A549 treated with dexamethasone at 1 μM for 4 hours (cell line): ENCODE data around the gene RIOK1. TPM values are rescaled to one million over a fixed set of nuclear protein-coding genes. Genes with fewer than 3 reads are reported as not detected.

ENCODE experiments used
- total RNA-seq: library from RNA; stranded (reverse); fragments of 200-300 nt; extraction: Qiagen RNA extraction; gene quantifications from 5 replicates; pipeline ENCODE4 v1.2.3, GENCODE V29; 2022

The RIOK1 gene
- 11.8 to 13.2 TPM (median 12.5 TPM) in 5 replicates for total RNA-seq

GRCh38 chr6:7389451-7390225 is at the start of gene RIOK1, which contains the start of gene CAGE1:
Gene RIOK1 (plus strand): TSS chr6:7389808. CDS start chr6:7390003, 195 bp downstream.
Gene CAGE1 (minus strand): TSS chr6:7389742. CDS start chr6:7387173, 2,569 bp downstream.

Other genes starting within 250 kb of the RIOK1 start
- gene SSR1, start 76.6 kb upstream of the RIOK1 start, total RNA-seq = 68.5 to 80.6 TPM (median 76.6 TPM) in 5 replicates
- 0.04 to 0.05 TPM in 2 of 5 replicates, not detected in the others for gene CAGE1, start 66 bp upstream of the RIOK1 start, total RNA-seq
- 36.3 to 56.9 TPM (median 48.8 TPM) in 5 replicates for gene DSP, start 151.9 kb downstream of the RIOK1 start, total RNA-seq
- gene SNRNP48, start 200.4 kb downstream of the RIOK1 start, total RNA-seq = 7.5 to 10.6 TPM (median 9.7 TPM) in 5 replicates